H1 (cell line): Measurements from ENCODE around the gene SPRING1. TPM values are rescaled to one million over a fixed set of nuclear protein-coding genes. Genes with fewer than 3 reads are reported as not detected.

Experiments
- CTCF ChIA-PET: fragments of 300-600 bp; sonication (Branson Sonifier 250); formaldehyde crosslinking; loops from one replicate; lab custom pipeline; 2021; ENCODE audit not compliant: partially characterized antibody; lab: Charles Lee
- POLR2A ChIA-PET: fragments of 300-600 bp; sonication (Branson Sonifier 250); formaldehyde crosslinking; loops from one replicate; lab custom pipeline; 2021; ENCODE audit warnings: inconsistent platforms; ENCODE audit not compliant: partially characterized antibody; lab: Charles Lee
- DNase-seq, 2 experiments: peaks; one replicate each; pipeline versions ENCODE4 v3.0.0 to v3.0.0-alpha.2; 2010 to 2022; ENCODE audit warnings: low spot score in 2 of 2, low read depth in 1 of 2, mixed read lengths in 1 of 2
- FAIRE-seq: peaks from 2 replicates; lab custom pipeline; 2011; peaks lifted over from hg19 to GRCh38; lab: Jason Lieb, UNC
- H2AFZ ChIP-seq: 2 replicates; pipeline ENCODE4 v1.8.1; 2012; ENCODE audit warnings: low read length, inconsistent platforms
- H2AK5ac ChIP-seq: 2 replicates; pipeline ENCODE4 v1.6.1; 2013; ENCODE audit warnings: low read depth, low read length
- H2BK120ac ChIP-seq: replicated peaks from 2 replicates; pipeline ENCODE3; 2013; ENCODE audit warnings: low read depth, low read length, inconsistent platforms
- H2BK12ac ChIP-seq: 2 replicates; pipeline ENCODE4 v1.6.1; 2013; ENCODE audit warnings: low read depth, low read length
- H2BK15ac ChIP-seq: 2 replicates; pipeline ENCODE4 v1.6.1; 2013; ENCODE audit warnings: low read length
- H2BK20ac ChIP-seq: 2 replicates; pipeline ENCODE4 v1.6.1; 2013; ENCODE audit warnings: low read length
- H2BK5ac ChIP-seq: 2 replicates; pipeline ENCODE4 v1.6.1; 2013; ENCODE audit warnings: low read depth, low read length
- H3K14ac ChIP-seq: 2 replicates; pipeline ENCODE4 v1.6.1; 2013; ENCODE audit warnings: inconsistent platforms; ENCODE audit not compliant: insufficient read length
- H3K18ac ChIP-seq: 2 replicates; pipeline ENCODE4 v1.6.1; 2013; ENCODE audit warnings: low read length; ENCODE audit errors: extremely low read depth
- H3K23ac ChIP-seq: 2 replicates; pipeline ENCODE4 v1.6.1; 2013; ENCODE audit warnings: inconsistent platforms; ENCODE audit not compliant: insufficient read length
- H3K23me2 ChIP-seq: 2 replicates; pipeline ENCODE4 v1.6.1; 2013; ENCODE audit warnings: low read depth, low read length
- H3K27ac ChIP-seq: 2 replicates; pipeline ENCODE4 v1.6.1; 2011; ENCODE audit warnings: low read depth, low read length, inconsistent platforms
- H3K27me3 ChIP-seq, 4 experiments: replicated peaks in 1 of 4; 1 replicate in 1 of 4; 2 replicates in 3 of 4; pipeline versions ENCODE4 v1.6.1 to v1.8.1; 2011 to 2013; ENCODE audit warnings: low read length in 3 of 4, mild to moderate bottlenecking in 3 of 4, inconsistent platforms in 2 of 4, mixed read lengths in 2 of 4, moderate library complexity in 1 of 4; ENCODE audit not compliant: control insufficient read depth in 3 of 4, insufficient read depth in 3 of 4; ENCODE audit errors: extremely low read depth in 1 of 4
- H3K36me3 ChIP-seq, 4 experiments: 2 replicates each; pipeline versions ENCODE4 v1.6.1 to v1.8.1; 2011 to 2013; ENCODE audit warnings: mild to moderate bottlenecking in 4 of 4, low read length in 3 of 4, moderate library complexity in 2 of 4, control low read depth in 1 of 4, inconsistent platforms in 1 of 4; ENCODE audit not compliant: insufficient read depth in 4 of 4, control insufficient read depth in 2 of 4
- H3K4ac ChIP-seq: replicated peaks from 2 replicates; pipeline ENCODE3; 2013; ENCODE audit warnings: low read length, low read depth, mixed read lengths, inconsistent platforms; ENCODE audit not compliant: insufficient read length
- H3K4me1 ChIP-seq, 4 experiments: replicated peaks in 1 of 4; 1 replicate in 1 of 4; 2 replicates in 3 of 4; pipeline versions ENCODE4 v1.6.1 to v1.8.1; 2011 to 2013; ENCODE audit warnings: low read length in 3 of 4, inconsistent platforms in 2 of 4, mixed read lengths in 1 of 4; ENCODE audit not compliant: insufficient read depth in 4 of 4, control insufficient read depth in 3 of 4
- H3K4me2 ChIP-seq, 2 experiments: 2 replicates each; pipeline versions ENCODE4 v1.6.1 to v1.8.1; 2011 to 2013; ENCODE audit warnings: low read depth in 2 of 2, low read length in 2 of 2, control low read depth in 1 of 2, inconsistent platforms in 1 of 2, mild to moderate bottlenecking in 1 of 2; ENCODE audit not compliant: insufficient read depth in 1 of 2
- H3K4me3 ChIP-seq, 4 experiments: fragments of 200-600, 300-600 bp in 1 of 4; sonication (generic), shearing (Covaris generic), sonication (Bioruptor Twin) in 1 of 4; 2 replicates each; pipeline versions ENCODE4 v1.5.1 to v1.8.1; 2011 to 2016; ENCODE audit warnings: low read length in 4 of 4, low read depth in 3 of 4, control low read depth in 2 of 4, inconsistent platforms in 2 of 4, mild to moderate bottlenecking in 2 of 4, mixed read lengths in 1 of 4, moderate library complexity in 1 of 4; ENCODE audit not compliant: insufficient read depth in 2 of 4; ENCODE audit errors: extremely low read depth in 1 of 4
- H3K56ac ChIP-seq: replicated peaks from 2 replicates; pipeline ENCODE3; 2013; ENCODE audit warnings: low read depth, mild to moderate bottlenecking, mixed read lengths, low read length, inconsistent platforms; ENCODE audit not compliant: insufficient read length
- H3K79me1 ChIP-seq: 2 replicates; pipeline ENCODE4 v1.6.1; 2013; ENCODE audit warnings: low read depth, low read length, control low read depth
- H3K79me2 ChIP-seq, 2 experiments: 2 replicates each; pipeline versions ENCODE4 v1.6.1 to v1.8.1; 2012 to 2013; ENCODE audit warnings: low read length in 2 of 2, mild to moderate bottlenecking in 2 of 2, inconsistent platforms in 1 of 2; ENCODE audit not compliant: insufficient read depth in 2 of 2, control insufficient read depth in 1 of 2
- H3K9ac ChIP-seq, 4 experiments: replicated peaks in 1 of 4; 1 replicate in 1 of 4; 2 replicates in 3 of 4; pipeline versions ENCODE4 v1.6.1 to v1.8.1; 2011 to 2013; ENCODE audit warnings: low read depth in 3 of 4, low read length in 3 of 4, control low read depth in 2 of 4, mild to moderate bottlenecking in 2 of 4, moderate library complexity in 2 of 4, inconsistent platforms in 1 of 4; ENCODE audit errors: extremely low read depth in 1 of 4
- H3K9me3 ChIP-seq, 2 experiments: 2 replicates each; pipeline versions ENCODE4 v1.6.1 to v1.8.1; 2012 to 2013; ENCODE audit warnings: mild to moderate bottlenecking in 2 of 2, moderate library complexity in 2 of 2, control low read depth in 1 of 2, inconsistent platforms in 1 of 2, low read depth in 1 of 2, low read length in 1 of 2, mixed read lengths in 1 of 2; ENCODE audit not compliant: insufficient read depth in 2 of 2
- H4K20me1 ChIP-seq, 2 experiments: replicated peaks in 1 of 2; 2 replicates each; pipeline versions ENCODE3 to v1.8.1; 2011 to 2013; ENCODE audit warnings: inconsistent platforms in 2 of 2, low read length in 2 of 2, mild to moderate bottlenecking in 1 of 2; ENCODE audit not compliant: insufficient read depth in 2 of 2, control insufficient read depth in 1 of 2
- H4K5ac ChIP-seq: 2 replicates; pipeline ENCODE4 v1.6.1; 2013; ENCODE audit warnings: low read length, low read depth, mixed read lengths, inconsistent platforms; ENCODE audit not compliant: insufficient read length
- H4K8ac ChIP-seq: 2 replicates; pipeline ENCODE4 v1.8.0; 2013; ENCODE audit warnings: mild to moderate bottlenecking, moderate library complexity, low read length, inconsistent platforms; ENCODE audit not compliant: insufficient read depth; ENCODE audit errors: extremely low read depth
- H4K91ac ChIP-seq: replicated peaks from 2 replicates; pipeline ENCODE3; 2013; ENCODE audit warnings: low read length, mixed read lengths, inconsistent platforms; ENCODE audit not compliant: insufficient read length
- CTCF ChIP-seq, 3 experiments: IDR thresholded peaks; 1 replicate in 2 of 3; 2 replicates in 1 of 3; pipeline versions ENCODE4 v1.5.1 to v1.6.1; 2011; ENCODE audit warnings: low read length in 3 of 3, mild to moderate bottlenecking in 3 of 3, inconsistent platforms in 2 of 3, low read depth in 1 of 3, moderate library complexity in 1 of 3; ENCODE audit not compliant: insufficient read depth in 1 of 3; ENCODE audit errors: control extremely low read depth in 1 of 3
- MAFK ChIP-seq: IDR thresholded peaks from 2 replicates; pipeline ENCODE4 v1.6.1; 2012; ENCODE audit warnings: low read depth, mild to moderate bottlenecking, improper control_type of control experiment, low read length
- POLR2A ChIP-seq, 2 experiments: IDR thresholded peaks; 1 replicate in 1 of 2; 2 replicates in 1 of 2; pipeline ENCODE4 v1.6.1; 2011; ENCODE audit warnings: low read depth in 2 of 2, low read length in 2 of 2, mild to moderate bottlenecking in 2 of 2; ENCODE audit errors: control extremely low read depth in 1 of 2
- POLR2AphosphoS5 ChIP-seq: IDR thresholded peaks from 2 replicates; pipeline ENCODE4 v1.6.1; 2011; ENCODE audit warnings: low read depth, low read length
- SAP30 ChIP-seq: fragments of 300-600 bp; sonication (generic); IDR thresholded peaks from 2 replicates; pipeline ENCODE4 v1.7.1; 2012; ENCODE audit warnings: low read length, moderate library complexity, mild to moderate bottlenecking, inconsistent platforms; ENCODE audit not compliant: insufficient read depth, insufficient replicate concordance
- SP2 ChIP-seq: IDR thresholded peaks from 2 replicates; pipeline ENCODE4 v1.6.1; 2012; ENCODE audit warnings: mild to moderate bottlenecking, low read length, inconsistent platforms
- TAF1 ChIP-seq: IDR thresholded peaks from 2 replicates; pipeline ENCODE4 v1.6.1; 2011; ENCODE audit warnings: mild to moderate bottlenecking, low read depth, low read length
- TBP ChIP-seq: IDR thresholded peaks from 2 replicates; pipeline ENCODE4 v1.6.1; 2011; ENCODE audit warnings: low read depth, low read length, improper control_type of control experiment
- WGBS, 2 experiments: shearing (Covaris generic) in 1 of 2; methylation state at CpG; one replicate each; pipeline versions ENCODE4 v1.1.6 to v1.1.7; 2013 to 2015; ENCODE audit warnings: low lambda C conversion rate in 2 of 2, mixed read lengths in 2 of 2, inconsistent platforms in 1 of 2, low coverage in 1 of 2, missing lambda C conversion rate in 1 of 2; ENCODE audit not compliant: insufficient replicate concordance in 2 of 2, insufficient coverage in 1 of 2, insufficient read length in 1 of 2; ENCODE audit errors: extremely low coverage in 1 of 2, missing lambda C conversion rate in 1 of 2; 5-methylcytosine and 5-hydroxymethylcytosine counted together
- polyA plus RNA-seq, 7 experiments: library from polyadenylated mRNA; depleted of rRNA in 3 of 7; stranded (reverse) in 5 of 7; unstranded in 2 of 7; fragments of >200 nt in 5 of 7; fragments of 200-250 nt in 2 of 7; gene quantifications; 1 replicate in 5 of 7; 2 replicates in 1 of 7; 4 replicates in 1 of 7; pipeline versions ENCODE4 v1.2.1 to v1.2.3, GENCODE V29; 2011 to 2013; ENCODE audit warnings: missing spikeins in 2 of 7, mixed read lengths in 2 of 7
- total RNA-seq: library from RNA; stranded (reverse); fragmentation: NEBNext Ultra II Directional; extraction: Animal tissue kit (Norgen Biotek cat#: 25700); gene quantifications from 2 replicates; pipeline ENCODE4 v1.2.1, GENCODE V29; 2021

Gene SPRING1
- total and polyA plus RNA-seq, 2 of the 8 experiments (the other 6 are each of a cell fraction or from before 2014, with no cell fraction given) = 14.3 to 46.5 TPM

- Histone ChIP-seq H3K27me3 (no peaks in the 10 kb centered on the region), H3K4me3 (peak overlapping the region in 2 of 4 experiments; percentile 16 to 52; a peak in 4 of 8 replicates), H4K5ac (peak overlapping the region; percentile 9), H3K36me3 (peaks cover 0 to 5% (median 0%) of the 10 kb centered on the region in 4 experiments; a peak in 4 of 8 replicates), H3K79me1 (peaks cover 3% of the 10 kb centered on the region; the same call in 1 of the 2 replicates), H3K4me1 (no peaks in the 10 kb centered on the region; a peak in 2 of 7 replicates), H2BK120ac (no peak overlapping the region), H3K79me2 (no peaks in the 10 kb centered on the region; a peak in 1 of 4 replicates), H3K23ac (no peak overlapping the region), H4K91ac (no peak overlapping the region), H2BK12ac (peak overlapping the region; percentile 60; the same call in 1 of the 2 replicates), H3K9me3 (no peaks in the 10 kb centered on the region), H3K23me2 (no peaks in the 10 kb centered on the region), H2BK15ac (no peak overlapping the region), H4K20me1 (no peaks in the 10 kb centered on the region), H2AFZ (peak overlapping the region; percentile 73), H3K9ac (peak overlapping the region in 1 of 4 experiments; percentile 41; a peak in 2 of 7 replicates), H4K8ac (peak overlapping the region; percentile 85; the same call in 1 of the 2 replicates), H2BK20ac (no peak overlapping the region), H3K4me2 (peak overlapping the region; percentile 35 to 39), H2BK5ac (peak overlapping the region; percentile 35; the same call in 1 of the 2 replicates), H3K56ac (peak overlapping the region; percentile 16), H3K18ac (peak overlapping the region; percentile 71; the same call in 1 of the 2 replicates), H3K4ac (no peak overlapping the region), H2AK5ac (no peak overlapping the region), H3K27ac (no peak overlapping the region), H3K14ac (no peak overlapping the region)
- CTCF ChIA-PET = interaction anchor here (0.5 to 4.1 kb wide), 30 partner anchors 10 to 653 kb away, joined by 3 to 26 read pairs (median 4); no protein-coding TSS in a partner anchor
- FAIRE-seq (no peak), DNase-seq (peak in 1 of 2 experiments; percentile 85)
- WGBS, 2 experiments = 65% methylated on average over 22 of the region's 22 CpGs; no CpG with 5 or more reads in 1 of the 2 experiments
- POLR2A ChIA-PET = interaction anchor here (0.7 to 1.3 kb wide), 9 partner anchors 14 to 209 kb away, joined by 3 to 5 read pairs (median 4); partner anchors contain the start of genes RNFT2 and SPRING1
- no peak for TF ChIP-seq SAP30
- TF ChIP-seq POLR2A (IDR thresholded peaks at IDR 0.05; ENCODE audit: control extremely low read depth in 1 of 2, low read depth in 2 of 2, low read length in 2 of 2) = peak in 1 of 2 experiments; percentile 38; a peak in 1 of 3 replicates
- TF ChIP-seq SP2 = peak; percentile 50; the same call in 1 of the 2 replicates
- TF ChIP-seq TAF1 = 0 out of 2 replicates have a peak, but pooled peaks have one; percentile 17
- no peak for TF ChIP-seq POLR2AphosphoS5
- TF ChIP-seq TBP = 0 out of 2 replicates have a peak, but pooled peaks have one; percentile 13
- peak; percentile 38; the same call in 1 of the 2 replicates for TF ChIP-seq MAFK
- TF ChIP-seq CTCF (IDR thresholded peaks at IDR 0.05; ENCODE audit: control extremely low read depth in 1 of 3, insufficient read depth in 1 of 3, low read depth in 1 of 3, low read length in 3 of 3) = peak; percentile 50 to 69 (median 61)
These were observed 22.1 kb upstream of the SPRING1 start for GRCh38 chr12:116759783-116760621.
